GM18909 (cell line): ENCODE measurements around the gene EEF2.
"Not testable (repeated sequence)": the region's sequence is repeated elsewhere in the genome, so short reads cannot be mapped to it uniquely, and the experiment has no call there.

Experiments
- ATAC-seq: cut with Tn5 transposase; IDR thresholded peaks from one replicate; pipeline ENCODE4 v1.9.1; 2021; ENCODE audit warnings: mild to moderate bottlenecking; ENCODE audit not compliant: unreplicated experiment, poor library complexity

EEF2 gene

DNA sequence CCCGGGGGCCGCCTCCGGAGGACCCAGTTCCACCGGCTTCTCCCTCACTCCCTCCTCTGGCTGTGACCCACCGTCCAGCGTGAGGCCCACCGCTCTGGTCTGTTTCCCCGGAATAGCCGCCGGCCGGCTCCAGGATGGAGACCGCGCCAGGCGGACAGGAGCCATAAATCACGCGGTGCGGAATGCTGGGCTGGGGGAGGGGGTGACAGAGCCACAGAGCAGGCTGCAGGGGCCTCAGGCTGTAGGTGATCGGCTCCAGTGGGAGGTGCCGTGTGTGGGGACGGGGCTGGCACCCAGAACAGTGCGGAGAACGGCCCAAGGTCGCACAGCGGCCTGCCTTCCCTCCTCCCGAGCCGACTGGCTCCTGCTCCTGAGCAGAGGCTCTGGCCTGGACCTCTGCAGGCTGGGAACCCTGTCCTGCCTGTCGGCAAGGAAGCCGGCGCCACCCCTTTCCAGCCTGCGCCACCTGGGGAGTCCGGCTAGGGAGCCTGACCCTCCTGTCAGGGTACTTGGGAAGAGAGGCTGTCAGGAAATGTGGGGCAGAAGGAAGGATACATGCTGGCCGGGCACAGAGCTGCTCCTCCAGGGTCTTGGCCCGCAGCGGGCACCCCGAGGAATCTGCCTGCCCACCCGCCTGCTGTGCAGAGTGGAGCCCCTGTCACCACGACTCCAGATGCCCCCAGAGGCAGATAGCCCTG lies 30.6 kb upstream of the EEF2 start:
- no peak for ATAC-seq

DNA sequence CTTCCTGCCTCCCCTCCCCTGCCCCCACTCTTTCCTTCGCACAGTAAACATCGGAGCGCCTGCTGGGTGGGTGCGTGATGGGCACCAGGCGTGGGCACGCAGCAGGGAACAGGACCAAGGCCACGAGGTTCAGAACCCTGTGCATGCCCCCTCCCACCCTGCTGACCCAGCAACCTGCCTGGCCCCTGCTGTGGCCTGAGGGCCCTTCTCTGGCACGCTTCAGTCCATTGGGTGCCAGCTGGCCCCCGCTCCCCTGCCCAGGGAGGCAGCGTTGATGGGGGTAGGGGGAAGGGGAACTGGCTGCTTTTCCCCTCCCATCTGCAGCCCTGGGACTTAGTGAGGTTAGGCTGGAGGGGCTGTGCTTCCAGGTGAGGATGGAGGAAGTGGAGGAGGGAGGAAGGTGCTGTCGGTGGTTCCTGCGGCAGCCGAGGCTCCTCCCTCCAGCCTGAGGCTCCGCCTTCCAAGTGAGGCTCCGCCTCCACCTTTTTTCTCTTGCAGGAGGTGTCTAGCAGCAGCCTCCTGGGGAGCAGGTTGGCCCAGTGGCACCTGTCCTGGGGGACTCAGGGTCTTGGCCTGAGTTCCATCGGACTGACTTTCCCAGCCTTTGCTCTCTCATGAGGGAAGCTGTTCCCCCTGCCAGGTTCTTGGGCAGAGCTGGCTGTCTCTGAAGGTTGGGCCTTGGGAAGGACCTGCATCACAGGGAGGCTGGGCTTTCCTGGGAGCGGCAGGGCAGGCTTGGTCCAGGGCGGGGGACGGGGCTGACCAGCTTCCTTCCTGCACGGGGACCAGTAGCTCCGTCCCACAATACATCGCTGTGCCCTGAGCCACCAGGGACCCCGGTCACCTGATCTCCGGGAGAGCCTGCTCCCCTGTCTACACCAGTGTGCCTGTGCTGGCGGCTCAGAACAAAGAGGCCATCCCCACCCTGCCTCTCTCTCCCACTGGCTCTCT lies 29.6 kb upstream of the EEF2 start:
- no peak for ATAC-seq

DNA sequence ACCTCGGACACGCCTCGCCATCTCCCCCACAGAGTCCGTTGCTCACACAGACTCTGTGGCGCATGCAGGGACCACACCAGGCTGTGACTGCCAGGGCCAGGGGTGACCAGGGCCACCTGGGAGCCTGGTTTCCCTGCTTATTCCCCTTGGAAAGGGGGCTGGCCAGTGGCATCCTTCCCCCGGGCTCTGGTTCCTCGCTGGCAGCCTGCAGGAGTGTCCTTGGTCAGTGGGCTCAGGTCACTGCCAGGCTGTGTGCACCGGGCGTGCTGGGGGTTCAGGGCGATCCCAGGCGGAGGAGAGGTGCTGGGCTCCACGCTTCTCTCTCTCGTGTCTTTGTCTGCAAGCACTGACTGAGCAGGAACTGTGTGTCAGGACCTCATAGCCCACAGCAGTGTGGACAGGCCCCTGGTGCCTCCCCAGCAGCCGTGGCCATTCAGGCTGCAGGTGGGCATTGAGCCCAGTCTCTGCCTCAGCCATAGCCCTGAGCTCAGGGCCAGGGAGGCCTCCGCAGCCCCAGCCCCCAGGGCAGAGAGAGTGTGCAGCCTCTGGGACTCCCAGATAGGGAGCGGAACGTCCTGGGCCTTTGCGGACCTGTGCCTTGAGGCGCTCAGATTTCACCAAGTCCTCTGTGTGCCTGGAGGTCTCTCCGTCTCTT lies 28.8 kb upstream of the EEF2 start:
- no peak for ATAC-seq

DNA sequence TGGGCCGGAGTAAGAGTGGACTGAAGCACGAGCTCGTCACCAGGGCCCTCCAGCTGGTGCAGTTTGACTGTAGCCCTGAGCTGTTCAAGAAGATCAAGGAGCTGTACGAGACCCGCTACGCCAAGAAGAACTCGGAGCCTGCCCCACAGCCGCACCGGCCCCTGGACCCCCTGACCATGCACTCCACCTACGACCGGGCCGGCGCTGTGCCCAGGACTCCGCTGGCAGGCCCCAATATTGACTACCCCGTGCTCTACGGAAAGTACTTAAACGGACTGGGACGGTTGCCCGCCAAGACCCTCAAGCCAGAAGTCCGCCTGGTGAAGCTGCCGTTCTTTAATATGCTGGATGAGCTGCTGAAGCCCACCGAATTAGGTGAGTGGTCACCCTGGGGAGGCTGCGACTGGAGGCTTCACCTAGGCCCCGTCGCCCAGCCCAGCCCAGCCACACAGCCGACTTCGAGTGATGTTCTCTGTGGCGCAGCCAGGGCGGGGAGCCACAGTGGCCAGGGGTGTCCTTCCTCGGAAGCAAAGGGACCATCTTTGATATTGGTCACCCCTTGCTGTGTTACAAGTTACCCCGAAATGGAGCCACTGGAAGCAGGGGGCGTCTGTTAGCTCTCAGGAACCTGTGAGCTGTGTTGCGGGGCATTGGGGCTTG lies 27.8 kb upstream of the EEF2 start:
- ATAC-seq: no peak

DNA sequence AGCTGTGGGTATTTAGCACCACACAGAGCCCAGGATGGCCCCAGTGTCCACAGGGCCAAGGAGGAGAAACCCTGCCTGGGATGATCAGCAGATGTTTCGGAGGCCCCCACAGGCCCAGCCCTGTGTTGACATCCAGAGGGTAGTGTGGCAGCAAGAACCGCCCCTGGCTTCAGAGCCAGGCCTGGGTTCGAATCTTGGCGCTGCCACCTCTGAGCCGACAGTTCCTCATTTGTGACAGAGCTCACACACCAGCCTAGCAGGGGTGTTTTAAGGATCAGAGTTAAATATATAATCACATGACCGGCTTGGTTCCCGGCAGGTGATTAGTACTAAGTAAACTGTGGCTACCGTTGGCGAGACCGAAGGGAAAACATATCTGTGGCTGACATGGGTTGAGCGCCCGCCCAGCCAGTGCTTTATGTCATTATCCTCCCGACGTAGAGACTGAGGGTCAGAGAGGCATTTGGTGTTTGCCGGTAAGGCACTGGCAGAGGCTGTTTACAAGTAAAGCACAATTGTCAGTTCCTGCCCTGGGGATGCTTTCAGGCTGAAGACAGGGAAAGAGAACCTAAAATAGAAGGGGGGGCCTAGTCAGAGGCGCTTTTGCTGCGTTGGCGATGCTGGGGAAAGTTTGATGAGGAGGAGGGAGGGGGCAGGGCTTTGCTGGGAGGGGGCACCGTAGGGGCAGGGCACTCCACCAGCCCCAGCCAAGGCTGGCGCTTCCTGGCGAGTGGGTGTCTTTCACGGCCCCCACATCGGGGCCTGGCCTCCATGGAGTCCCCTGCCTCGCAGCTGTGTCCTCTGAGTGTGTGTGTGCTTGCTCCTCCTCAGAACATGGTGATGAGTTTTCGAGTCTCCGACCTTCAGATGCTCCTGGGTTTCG lies 27.1 kb upstream of the EEF2 start:
- no peak for ATAC-seq

DNA sequence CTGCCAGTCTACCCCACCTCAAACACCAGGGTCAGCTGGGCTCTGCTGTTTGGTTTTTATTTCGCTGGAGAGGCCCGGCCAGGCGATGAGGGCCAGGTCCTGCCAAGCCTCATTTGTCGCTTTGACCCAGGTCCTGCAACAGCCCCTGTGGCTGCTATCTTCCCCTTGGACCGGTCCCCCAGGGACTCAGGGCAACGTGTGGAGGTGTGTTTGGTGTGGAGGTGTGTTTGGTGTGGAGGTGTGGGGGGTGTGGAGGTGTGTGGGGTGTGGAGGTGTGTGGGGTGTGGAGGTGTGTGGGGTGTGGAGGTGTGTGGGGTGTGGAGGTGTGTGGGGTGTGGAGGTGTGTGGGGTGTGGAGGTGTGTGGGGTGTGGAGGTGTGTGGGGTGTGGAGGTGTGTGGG lies 26.2 kb upstream of the EEF2 start:
- not testable (repeated sequence) for ATAC-seq

DNA sequence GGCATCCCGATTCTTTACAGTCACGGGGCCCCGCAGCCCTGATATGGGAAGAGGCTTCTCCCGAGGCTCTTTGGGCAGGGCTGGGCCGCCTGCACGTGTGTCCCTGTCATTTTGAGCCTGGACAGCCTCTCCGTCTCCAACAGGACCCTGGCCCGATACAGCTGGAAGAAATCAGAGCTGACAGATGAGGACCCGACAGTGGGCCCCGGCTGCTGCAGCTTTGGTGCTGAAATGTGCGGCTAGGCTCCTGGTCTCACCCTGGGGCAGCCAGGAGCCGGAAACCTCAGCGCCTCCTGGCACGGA lies 25.5 kb upstream of the EEF2 start:
- ATAC-seq: no peak

DNA sequence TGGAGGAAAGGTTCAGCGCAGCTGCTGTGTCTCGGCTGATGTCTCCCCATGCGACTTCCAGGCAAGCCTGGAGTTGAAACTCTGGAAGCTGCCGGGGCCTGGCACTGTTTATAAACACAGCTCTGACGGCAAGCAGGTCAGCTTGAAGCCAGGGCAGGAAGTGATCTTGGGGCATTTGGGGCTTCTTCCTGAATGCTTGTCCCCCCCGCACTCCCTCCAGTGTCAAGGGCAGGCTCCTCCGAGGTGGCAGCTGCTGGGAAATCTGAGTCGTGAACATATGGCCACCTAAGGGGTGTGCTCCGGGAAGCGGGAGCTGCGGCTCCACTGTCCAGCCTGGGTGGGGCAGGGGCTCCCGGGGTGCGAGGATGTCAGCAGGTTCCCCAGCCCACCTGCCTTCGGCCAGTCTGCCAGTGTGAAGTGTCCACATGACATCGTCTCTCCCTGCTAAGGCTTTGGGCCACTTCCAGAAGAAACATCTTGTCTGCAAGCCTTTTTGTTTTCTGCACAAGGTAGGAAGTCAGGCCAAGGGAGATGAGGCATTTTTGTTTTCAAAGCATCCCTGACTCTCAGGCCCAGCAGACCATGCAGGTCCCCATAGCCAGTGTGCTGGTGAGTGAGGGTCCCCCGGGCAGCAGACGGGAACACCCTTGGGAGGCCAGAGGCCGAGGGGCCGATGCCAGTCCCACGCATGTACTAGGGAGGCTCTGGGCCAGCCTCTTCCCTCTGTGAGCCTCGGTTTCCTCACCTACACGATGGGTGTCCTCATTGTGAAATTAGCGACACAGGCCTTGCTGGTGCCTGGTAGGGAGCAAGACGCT lies 24.9 kb upstream of the EEF2 start:
- ATAC-seq: no peak

DNA sequence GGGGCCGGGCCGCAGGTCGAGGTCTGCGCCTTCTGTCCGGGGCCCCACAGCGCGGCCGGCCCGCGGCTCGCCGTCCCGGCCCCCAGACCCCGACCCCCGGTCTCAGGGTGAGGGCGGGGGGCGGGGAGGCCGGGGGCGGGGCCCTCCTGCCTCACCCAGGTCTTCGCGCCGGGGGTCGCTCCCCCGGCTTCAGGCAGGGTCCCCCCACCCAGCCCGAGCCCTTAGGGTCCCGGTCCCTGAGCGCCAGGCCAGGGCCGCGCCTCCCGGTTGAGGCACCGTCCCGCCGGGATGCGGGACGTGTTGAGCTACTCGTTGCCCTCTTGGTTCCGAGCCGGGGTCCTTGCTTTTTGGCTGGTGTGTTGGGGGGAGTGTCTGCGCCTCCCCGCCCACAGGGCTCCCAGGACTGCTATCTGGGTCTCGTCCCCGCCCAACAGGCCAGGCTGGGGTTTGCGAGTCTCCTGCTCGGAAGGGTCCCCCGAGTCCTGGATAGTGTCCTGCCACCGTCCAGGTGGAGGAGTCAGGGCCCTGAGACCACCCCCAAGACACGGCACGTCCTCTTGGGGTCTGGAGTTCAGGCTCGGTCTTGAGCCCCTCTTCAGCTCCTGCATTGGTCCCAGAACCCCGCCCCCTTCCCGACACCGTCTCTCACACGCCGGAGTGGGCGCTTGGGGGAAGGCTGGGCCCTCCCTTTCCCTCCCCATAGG lies 22.7 kb upstream of the EEF2 start:
- peak; percentile 13 for ATAC-seq

DNA sequence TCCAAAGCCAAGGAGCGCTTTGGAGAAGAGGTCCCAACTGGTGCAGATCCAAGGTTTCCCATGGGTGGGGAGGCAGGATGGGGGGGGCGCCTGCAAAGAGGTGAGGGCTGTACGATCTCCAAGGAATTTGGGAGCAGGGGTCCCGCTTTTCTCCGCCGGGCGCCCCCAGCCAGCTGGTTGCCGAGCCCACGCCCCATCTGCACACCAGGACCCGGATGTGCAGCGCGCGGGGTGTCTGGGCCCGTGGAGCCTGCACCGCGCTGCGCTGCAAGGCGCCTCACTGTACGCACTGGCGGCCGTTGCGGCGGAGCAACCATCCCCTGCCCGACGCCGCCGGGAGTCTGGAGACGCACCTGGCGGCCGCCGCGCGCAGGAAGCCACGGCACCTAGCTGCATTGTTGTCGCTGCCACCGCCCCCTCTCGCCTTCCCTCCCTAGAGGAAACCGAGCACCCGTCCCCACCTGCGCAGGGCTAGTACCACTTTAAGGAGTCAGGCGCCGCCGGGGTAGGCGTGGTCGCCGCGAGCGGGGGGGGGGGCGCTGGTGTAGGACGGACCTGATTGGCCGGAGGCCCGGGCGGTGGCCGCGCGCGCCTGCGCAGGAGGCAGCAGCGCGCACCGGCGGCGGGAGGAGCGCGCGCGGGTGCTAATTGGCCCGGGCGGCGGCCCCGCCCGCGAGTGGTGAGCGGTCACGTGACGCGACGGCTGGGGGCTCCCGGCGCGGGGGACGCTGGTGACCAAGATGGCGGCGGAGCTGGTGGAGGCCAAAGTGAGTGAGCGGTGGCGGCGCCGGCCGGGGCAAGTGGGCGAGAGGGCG lies 22.0 kb upstream of the EEF2 start, which contains the start of gene PIAS4:
Gene PIAS4, plus strand, starts transcription at position 716 of the 815 bp plus-strand sequence. Its CDS starts 25 bp downstream, at position 741.
- peak; percentile 80 for ATAC-seq

DNA sequence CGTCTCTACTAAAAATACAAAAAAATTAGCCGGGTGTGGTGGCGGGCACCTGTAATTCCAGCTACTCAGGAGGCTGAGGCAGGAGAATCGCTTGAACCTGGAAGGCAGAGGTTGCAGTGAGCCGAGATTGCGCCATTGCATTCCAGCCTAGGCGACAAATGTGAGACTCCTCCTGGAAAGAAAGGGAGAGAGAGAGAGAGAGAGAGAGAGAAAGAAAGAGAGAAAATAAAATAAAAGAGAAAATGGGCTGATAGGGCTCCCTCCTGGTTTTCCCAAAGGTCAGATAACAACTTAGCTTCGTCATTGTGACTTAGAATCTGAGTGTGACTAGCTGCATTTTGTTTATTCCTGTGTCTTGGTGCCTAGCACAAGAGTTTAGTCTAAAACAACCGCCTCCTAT lies 20.2 kb upstream of the EEF2 start:
- ATAC-seq: not testable (repeated sequence)

DNA sequence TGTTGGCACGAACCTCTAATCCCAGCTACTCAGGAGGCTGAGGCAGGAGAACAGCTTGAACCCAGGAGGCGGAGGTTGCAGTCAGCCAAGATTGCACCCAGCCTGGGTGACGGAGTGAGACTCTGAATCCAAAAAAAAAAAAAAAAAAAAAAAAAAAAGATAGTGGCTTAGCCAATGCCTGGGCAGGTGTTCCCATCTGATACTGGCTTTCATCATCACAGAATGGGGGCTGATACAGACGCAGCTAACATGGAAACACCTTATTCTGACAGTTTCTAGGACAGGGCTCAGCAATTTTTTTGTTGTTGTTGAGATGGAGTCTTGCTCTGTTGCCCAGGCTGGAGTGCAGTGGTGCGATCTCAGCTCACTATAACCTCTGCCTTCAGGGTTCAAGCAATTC lies 15.5 kb upstream of the EEF2 start:
- not testable (repeated sequence) for ATAC-seq

DNA sequence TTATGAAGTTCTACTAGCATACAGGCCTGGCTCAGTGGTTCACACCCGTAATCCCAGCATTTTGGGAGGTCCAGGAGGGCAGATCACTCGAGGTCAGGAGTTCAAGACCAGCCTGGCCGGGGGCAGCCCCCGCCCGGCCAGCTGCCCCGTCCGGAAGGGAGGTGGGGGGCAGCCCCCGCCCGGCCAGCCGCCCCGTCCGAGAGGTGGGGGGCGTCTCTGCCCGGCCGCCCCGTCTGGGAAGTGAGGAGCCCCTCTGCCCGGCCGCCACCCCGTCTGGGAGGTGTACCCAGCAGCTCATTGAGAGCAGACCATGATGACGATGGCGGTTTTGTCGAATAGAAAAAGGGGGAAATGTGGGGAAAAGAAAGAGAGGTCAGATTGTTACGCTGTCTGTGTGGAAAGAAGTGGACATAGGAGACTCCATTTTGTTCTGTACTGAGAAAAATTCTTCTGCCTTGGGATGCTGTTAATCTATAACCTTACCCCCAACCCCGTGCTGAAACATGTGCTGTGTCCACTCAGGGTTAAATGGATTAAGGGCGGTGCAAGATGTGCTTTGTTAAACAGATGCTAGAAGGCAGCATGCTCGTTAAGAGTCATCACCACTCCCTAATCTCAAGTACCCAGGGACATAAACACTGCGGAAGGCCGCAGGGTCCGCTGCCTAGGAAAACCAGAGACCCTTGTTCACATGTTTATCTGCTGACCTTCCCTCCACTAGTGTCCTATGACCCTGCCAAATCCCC lies 13.6 kb upstream of the EEF2 start:
- not testable (repeated sequence) for ATAC-seq

DNA sequence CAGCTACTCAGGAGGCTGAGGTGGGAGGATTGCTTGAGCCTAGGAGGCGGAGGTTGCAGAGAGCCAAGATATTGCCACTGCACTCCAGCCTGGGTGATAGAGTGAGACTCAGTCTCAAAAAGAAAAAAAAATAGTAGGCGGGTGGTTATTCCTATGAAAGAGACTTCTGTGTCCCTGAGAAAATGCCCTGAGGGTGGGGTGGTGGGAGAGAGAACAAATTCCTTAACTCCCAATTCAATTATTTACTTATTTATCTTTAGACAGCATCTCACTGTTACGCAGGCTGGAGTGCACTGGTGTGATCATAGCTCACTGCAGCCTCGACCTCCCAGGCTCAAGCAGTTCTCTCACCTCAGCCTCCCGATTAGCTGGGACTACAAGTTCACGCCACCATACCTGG lies 10.3 kb upstream of the EEF2 start:
- no peak for ATAC-seq

DNA sequence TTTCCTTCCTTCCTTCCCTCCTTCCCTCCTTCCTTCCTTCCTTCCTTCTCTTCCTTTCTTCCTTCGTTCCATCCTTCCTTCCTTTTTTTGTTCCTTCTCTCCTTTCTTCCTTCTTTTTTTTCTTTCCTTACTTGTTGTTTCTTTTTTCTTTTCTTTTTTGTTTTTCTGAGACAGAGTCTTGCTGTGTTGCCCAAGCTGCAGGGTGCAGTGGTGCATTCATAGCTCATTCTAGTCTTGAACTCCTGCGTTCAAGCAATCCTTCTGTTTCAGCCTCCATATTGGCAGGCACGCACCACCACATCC lies 5.5 kb upstream of the EEF2 start:
- no peak for ATAC-seq

DNA sequence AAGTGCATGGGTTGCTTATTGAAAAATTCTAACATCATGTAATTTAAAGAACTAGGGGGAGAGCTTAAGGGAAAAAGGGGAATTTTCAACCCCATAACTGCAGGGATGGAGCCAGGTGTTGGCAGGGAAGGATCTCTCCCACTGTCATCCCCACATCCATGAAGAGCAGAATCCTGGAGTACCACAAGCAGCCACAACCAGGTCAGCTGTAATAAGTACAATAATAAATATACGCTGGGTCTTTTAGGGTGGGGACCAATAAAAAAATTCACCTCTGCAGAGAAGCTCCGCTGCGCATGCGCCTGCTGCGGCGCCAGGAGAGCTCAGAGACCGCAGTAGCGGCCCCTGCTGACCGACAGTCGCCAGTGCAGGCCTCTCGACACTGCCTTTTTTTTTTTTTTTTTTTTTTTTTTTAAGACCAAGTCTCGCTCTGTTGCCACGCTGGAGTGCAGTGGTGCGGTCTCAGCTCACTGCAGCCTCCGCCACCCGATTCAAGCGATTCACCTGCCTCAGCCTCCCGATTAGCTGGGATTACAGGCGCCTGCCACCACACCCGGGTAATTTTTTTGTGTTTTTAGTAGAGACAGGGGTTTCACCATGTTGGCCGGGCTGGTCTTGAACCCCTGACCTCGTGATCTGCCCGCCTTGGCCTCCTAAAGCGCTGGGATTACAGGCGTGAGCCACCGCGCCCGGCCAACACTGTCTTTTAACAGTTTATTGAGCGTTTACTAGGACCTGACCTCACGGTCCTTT lies 2.5 kb upstream of the EEF2 start:
- peak; percentile 62 for ATAC-seq
